Suprapubic skin (tissue), 3 donors: ENCODE results near the gene GEMIN5.

Experiments used
- POLR2A ChIP-seq, 2 donors: fragments of 450-650 bp; IDR thresholded peaks; one replicate each; pipeline ENCODE4 v1.6.1; 2017; ENCODE audit warnings: antibody characterized with exemption in 2 of 2, mild to moderate bottlenecking in 2 of 2, moderate library complexity in 2 of 2
- TF ChIP-seq, protein P1 (sequence below), 2 donors: fragments of 200-600 bp in 1 of 2; fragments of 450-650 bp in 1 of 2; sonication (generic) in 1 of 2; IDR thresholded peaks; one replicate each; pipeline ENCODE4 v1.5.1; 2016 to 2019; ENCODE audit warnings: antibody characterized with exemption in 2 of 2, mild to moderate bottlenecking in 1 of 2, moderate library complexity in 1 of 2

DNA sequence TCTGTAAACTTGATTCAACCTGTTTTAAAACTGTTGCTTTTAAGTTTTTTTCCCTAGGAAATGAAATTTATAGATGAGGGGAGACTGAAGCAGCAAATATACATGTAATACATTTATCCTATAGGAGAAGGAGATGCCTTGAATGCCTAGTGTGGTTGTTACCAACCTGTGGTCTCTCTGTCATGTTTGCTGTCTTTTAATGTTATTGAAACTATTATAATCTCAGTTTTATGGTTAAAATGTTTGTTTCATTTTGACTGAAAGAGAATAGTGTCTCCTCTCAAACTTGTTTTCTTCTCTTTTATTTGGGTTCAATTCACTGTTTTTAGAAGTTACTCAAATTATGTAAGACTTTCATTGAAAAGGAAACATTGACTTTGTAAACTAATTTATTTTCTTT is 18.7 kb upstream of the GEMIN5 start:
- TF ChIP-seq, protein P1, sequence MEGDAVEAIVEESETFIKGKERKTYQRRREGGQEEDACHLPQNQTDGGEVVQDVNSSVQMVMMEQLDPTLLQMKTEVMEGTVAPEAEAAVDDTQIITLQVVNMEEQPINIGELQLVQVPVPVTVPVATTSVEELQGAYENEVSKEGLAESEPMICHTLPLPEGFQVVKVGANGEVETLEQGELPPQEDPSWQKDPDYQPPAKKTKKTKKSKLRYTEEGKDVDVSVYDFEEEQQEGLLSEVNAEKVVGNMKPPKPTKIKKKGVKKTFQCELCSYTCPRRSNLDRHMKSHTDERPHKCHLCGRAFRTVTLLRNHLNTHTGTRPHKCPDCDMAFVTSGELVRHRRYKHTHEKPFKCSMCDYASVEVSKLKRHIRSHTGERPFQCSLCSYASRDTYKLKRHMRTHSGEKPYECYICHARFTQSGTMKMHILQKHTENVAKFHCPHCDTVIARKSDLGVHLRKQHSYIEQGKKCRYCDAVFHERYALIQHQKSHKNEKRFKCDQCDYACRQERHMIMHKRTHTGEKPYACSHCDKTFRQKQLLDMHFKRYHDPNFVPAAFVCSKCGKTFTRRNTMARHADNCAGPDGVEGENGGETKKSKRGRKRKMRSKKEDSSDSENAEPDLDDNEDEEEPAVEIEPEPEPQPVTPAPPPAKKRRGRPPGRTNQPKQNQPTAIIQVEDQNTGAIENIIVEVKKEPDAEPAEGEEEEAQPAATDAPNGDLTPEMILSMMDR (IDR thresholded peaks at IDR 0.05) = no peak
- no peak for TF ChIP-seq POLR2A (IDR thresholded peaks at IDR 0.05)
